A673 (cell line): ENCODE measurements around the gene CA4. TPM values are rescaled to one million over a fixed set of nuclear protein-coding genes. Genes with fewer than 3 reads are reported as not detected.
"Not testable (repeated sequence)": the region's sequence is repeated elsewhere in the genome, so short reads cannot be mapped to it uniquely, and the experiment has no call there.

Experiments
- BruUV-seq: library from RNA; stranded (reverse); fragments of 400-500 nt; replicated peaks from 2 replicates; lab custom pipeline; 2021; lab: Mats Ljungman, UMichigan
- CTCF ChIA-PET: fragments of 300-600 bp; sonication (Branson Sonifier 250); formaldehyde crosslinking; loops from one replicate; lab custom pipeline; 2022; ENCODE audit warnings: antibody characterized with exemption; lab: Charles Lee
- POLR2A ChIA-PET: fragments of 300-600 bp; sonication (Branson Sonifier 250); formaldehyde crosslinking; loops from one replicate; lab custom pipeline; 2022; ENCODE audit warnings: antibody characterized with exemption; ENCODE audit not compliant: low non-redundant PET; lab: Charles Lee
- DNase-seq: peaks from one replicate; pipeline ENCODE4 v3.0.0-alpha.2; 2015; ENCODE audit warnings: low spot score
- H3K27ac ChIP-seq: fragments of 200-600 bp; sonication (generic); 2 replicates; pipeline ENCODE4 v1.5.1; 2016; ENCODE audit warnings: mixed run types, low read depth, mild to moderate bottlenecking, mixed read lengths, antibody characterized with exemption, low read length; ENCODE audit not compliant: poor library complexity, severe bottlenecking
- H3K27me3 ChIP-seq: fragments of 200-600 bp; sonication (generic); replicated peaks from 2 replicates; pipeline ENCODE4 v1.6.1; 2017; ENCODE audit warnings: mixed run types, low read depth, mild to moderate bottlenecking, mixed read lengths, antibody characterized with exemption, low read length; ENCODE audit not compliant: insufficient read depth, poor library complexity
- H3K36me3 ChIP-seq: fragments of 200-600 bp; sonication (generic); 2 replicates; pipeline ENCODE4 v1.6.1; 2016; ENCODE audit warnings: mixed run types, mild to moderate bottlenecking, mixed read lengths, antibody characterized with exemption, low read length; ENCODE audit not compliant: insufficient read depth, poor library complexity, severe bottlenecking
- H3K4me1 ChIP-seq: fragments of 200-600 bp; sonication (generic); 2 replicates; pipeline ENCODE4 v1.6.1; 2017; ENCODE audit warnings: mixed run types, mild to moderate bottlenecking, mixed read lengths, antibody characterized with exemption, low read length; ENCODE audit not compliant: insufficient read depth, poor library complexity, severe bottlenecking
- H3K4me3 ChIP-seq: fragments of 200-600 bp; sonication (generic); 2 replicates; pipeline ENCODE4 v1.5.1; 2016; ENCODE audit warnings: low read depth, mixed run types, mild to moderate bottlenecking, mixed read lengths, low read length; ENCODE audit not compliant: poor library complexity, severe bottlenecking
- H3K9me3 ChIP-seq: fragments of 200-600 bp; sonication (generic); 2 replicates; pipeline ENCODE4 v1.6.1; 2016; ENCODE audit warnings: mixed run types, low read depth, mild to moderate bottlenecking, mixed read lengths, antibody characterized with exemption, low read length; ENCODE audit not compliant: poor library complexity, severe bottlenecking
- EZH2 ChIP-seq: fragments of 200-600 bp; sonication (generic); IDR thresholded peaks from 2 replicates; pipeline ENCODE4 v1.6.1; 2017; ENCODE audit warnings: borderline replicate concordance, low read depth, mild to moderate bottlenecking, mixed read lengths, antibody characterized with exemption, low read length; ENCODE audit not compliant: poor library complexity, severe bottlenecking
- intact Hi-C: fragments of 100-400 bp; cut with micrococcal nuclease; formaldehyde crosslinking; loops from one replicate; pipeline ENCODE4 v1.10.0; 2022; ENCODE audit not compliant: unreplicated experiment
- total RNA-seq: library from RNA; stranded (reverse); gene quantifications from 2 replicates; pipeline ENCODE4 v1.2.3, GENCODE V29; 2021
- TF ChIP-seq, protein P1 (sequence below): fragments of 300-800, 200-600 bp; sonication (generic); conservative IDR thresholded peaks from 2 replicates; pipeline ENCODE4 v1.5.1; 2017; ENCODE audit warnings: low read depth, mild to moderate bottlenecking, antibody characterized with exemption, low read length, moderate library complexity, mixed read lengths

The CA4 gene
- total RNA-seq, 1 experiment from 2014 or later = not detected

DNA sequence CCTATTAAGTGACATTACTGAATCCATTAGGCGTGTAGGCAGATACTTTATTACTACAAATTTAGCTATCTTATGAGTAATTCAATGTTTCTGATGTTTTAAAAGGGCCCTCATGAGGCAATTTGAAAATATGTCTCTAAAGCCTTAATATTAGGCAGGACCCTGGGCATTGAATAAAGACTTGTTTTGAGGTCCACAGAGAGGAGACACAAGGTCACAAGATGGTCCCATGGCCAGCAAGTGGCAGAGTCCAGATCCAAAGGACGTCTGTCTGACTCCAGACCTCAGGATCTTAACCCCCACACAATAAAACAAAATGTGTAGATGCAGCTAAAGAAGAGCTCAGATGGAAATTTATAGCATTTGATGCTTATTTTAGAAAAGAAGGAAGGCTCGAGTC lies 39.2 kb upstream of the CA4 start:
- intact Hi-C loops = no loop called here
- ChIA-PET POLR2A (no interaction called here), CTCF (no interaction called here)
- Histone ChIP-seq H3K4me3 (no peak overlapping the region), H3K27me3 (no peaks in the 10 kb centered on the region), H3K36me3 (no peaks in the 10 kb centered on the region), H3K9me3 (no peaks in the 10 kb centered on the region), H3K27ac (no peak overlapping the region), H3K4me1 (no peaks in the 10 kb centered on the region)
- no peak for DNase-seq
- TF ChIP-seq, protein P1, sequence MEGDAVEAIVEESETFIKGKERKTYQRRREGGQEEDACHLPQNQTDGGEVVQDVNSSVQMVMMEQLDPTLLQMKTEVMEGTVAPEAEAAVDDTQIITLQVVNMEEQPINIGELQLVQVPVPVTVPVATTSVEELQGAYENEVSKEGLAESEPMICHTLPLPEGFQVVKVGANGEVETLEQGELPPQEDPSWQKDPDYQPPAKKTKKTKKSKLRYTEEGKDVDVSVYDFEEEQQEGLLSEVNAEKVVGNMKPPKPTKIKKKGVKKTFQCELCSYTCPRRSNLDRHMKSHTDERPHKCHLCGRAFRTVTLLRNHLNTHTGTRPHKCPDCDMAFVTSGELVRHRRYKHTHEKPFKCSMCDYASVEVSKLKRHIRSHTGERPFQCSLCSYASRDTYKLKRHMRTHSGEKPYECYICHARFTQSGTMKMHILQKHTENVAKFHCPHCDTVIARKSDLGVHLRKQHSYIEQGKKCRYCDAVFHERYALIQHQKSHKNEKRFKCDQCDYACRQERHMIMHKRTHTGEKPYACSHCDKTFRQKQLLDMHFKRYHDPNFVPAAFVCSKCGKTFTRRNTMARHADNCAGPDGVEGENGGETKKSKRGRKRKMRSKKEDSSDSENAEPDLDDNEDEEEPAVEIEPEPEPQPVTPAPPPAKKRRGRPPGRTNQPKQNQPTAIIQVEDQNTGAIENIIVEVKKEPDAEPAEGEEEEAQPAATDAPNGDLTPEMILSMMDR = no peak
- no peak for TF ChIP-seq EZH2
- BruUV-seq = no TSS peak

DNA sequence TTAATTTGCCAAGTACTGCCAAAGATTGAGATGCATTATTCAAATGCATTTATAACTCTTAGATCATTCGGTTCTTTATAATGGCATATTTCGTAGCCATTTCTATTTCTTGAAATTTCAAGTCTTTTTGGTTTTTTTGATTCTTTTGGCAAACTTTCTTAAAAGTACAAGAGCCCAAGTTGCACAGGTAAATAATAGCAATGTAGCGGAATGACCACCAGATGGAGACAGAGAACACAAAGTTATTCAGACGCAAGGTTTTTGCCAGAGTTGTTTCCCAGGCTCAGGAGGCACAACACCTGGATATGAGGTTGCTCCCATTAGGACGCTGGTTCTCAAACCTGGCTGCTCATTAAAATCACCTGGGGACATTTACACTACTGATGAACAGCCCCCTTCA lies 38.1 kb upstream of the CA4 start:
- H3K4me3 ChIP-seq, CTCF ChIA-PET, DNase-seq, POLR2A ChIA-PET, H3K4me1 ChIP-seq, H3K27me3 ChIP-seq, intact Hi-C loops, H3K27ac ChIP-seq, H3K36me3 ChIP-seq, BruUV-seq, H3K9me3 ChIP-seq: not testable (repeated sequence)

DNA sequence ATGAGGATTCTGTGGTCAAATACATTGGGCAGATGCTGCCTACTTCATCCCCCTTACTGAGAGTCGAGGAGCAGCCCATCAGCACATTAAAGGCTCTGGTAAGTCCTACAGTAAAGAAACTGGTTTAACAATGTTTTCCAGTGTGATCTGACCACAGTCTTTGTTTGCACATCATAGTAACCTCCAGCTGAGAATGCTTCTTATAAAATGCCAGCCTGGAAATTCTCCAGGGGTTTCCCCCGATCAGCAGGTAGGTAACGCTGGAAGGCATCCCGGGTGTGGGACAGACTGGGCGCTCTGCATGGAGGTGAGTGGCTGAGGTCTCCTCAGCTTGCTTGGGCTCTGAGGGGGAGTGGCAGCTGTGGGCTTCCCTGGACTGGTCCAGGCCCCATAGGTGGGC lies 34.4 kb upstream of the CA4 start:
- POLR2A ChIA-PET, intact Hi-C loops, H3K27me3 ChIP-seq, H3K9me3 ChIP-seq, CTCF ChIA-PET, BruUV-seq, H3K4me3 ChIP-seq, DNase-seq, H3K4me1 ChIP-seq, H3K36me3 ChIP-seq, H3K27ac ChIP-seq: not testable (repeated sequence)

DNA sequence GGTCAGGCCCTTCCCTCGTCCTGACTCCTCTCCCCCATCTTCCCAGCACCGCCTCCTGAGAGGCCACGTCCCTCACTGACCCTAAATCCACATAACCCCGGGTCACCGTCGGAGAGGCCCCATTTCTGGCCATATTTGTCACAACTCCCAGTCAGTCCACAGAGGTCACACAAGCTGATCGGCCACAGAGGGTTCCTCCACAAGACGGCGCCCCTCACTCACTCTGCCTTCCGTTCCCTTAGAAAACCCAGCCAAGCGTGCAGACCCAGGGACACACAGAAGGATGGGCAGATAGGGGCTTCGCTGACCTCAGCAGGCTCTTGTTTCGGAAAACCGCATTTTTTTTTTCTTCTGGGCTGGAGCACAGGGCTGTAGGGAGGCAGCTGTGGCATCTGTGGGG lies 33.6 kb upstream of the CA4 start:
- BruUV-seq, CTCF ChIA-PET, intact Hi-C loops, H3K27ac ChIP-seq, H3K36me3 ChIP-seq, DNase-seq, H3K27me3 ChIP-seq, H3K4me1 ChIP-seq, H3K9me3 ChIP-seq, H3K4me3 ChIP-seq, POLR2A ChIA-PET: not testable (repeated sequence)

DNA sequence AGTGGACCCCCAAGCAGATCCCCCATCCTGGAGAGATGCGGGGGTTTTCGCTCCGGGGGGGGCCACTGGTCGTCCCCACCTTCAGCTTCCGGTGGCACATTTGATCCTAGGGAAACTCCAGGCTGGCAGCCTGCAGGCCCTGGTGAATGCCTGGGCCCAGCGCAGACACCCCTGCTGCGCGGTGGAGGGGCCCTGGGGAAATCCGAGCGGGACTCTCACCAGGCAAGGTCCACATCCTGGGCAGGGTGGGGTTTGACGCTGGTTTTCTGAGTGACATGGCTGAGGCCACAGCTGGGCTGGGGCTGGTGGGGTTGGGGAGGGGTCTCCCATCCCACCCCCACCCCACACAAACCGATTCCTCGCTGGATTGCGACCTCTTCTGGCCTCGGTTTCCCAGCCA lies 30.6 kb upstream of the CA4 start:
- H3K9me3 ChIP-seq, H3K4me1 ChIP-seq, POLR2A ChIA-PET, H3K27me3 ChIP-seq, intact Hi-C loops, DNase-seq, H3K4me3 ChIP-seq, CTCF ChIA-PET, BruUV-seq, H3K27ac ChIP-seq, H3K36me3 ChIP-seq: not testable (repeated sequence)

DNA sequence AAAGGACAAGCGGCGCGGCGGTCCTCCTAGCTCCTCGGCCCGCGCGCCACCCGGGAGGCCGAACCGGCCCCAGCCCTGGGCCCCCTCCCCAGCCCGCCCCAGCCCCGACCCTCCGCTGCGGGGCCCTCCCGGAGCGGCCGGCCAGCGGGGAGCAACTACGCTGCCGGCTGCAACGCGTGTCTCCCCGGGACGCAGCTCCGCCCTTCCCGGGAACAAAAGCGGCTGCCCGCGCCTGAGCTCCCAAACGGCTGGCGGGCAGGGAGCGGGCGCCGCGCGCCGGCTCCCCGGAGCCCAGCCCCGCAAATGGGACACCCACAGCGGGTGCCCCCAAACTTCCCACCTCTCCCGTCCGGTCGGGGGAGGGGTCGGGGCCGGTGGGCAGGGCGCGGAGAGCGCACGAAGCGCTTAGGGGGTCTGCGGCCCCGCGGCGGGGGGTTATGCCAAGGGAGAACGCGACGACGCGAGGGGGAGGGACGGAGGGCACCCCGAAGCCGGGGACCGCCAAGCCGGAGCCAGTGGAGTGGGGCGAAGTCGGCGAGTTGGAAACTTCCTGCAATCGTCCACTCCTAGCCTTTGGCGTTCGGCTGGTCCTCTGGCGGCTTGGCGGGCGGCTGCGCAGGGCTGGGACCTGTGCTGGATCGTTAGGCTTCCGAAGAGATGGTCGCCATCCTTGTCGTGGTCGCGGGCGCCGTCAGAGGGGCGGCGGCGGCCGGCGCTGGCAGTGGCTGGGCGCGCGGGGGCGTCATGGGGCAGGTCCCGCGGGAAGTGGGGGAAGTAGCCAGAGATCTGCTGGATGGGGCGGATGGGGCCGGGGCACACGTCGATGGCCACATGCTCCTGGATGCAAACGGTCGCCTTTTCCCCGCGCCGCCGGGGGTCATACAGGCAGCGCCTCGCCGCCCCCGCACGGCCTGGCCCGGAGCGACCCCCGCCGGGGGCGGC lies 29.7 kb upstream of the CA4 start:
- H3K4me1 ChIP-seq, H3K36me3 ChIP-seq, H3K4me3 ChIP-seq, H3K9me3 ChIP-seq, POLR2A ChIA-PET, CTCF ChIA-PET, DNase-seq, intact Hi-C loops, H3K27me3 ChIP-seq, BruUV-seq, H3K27ac ChIP-seq: not testable (repeated sequence)
